Smooth muscle cell of the brain vasculature (primary cell): Measurements from ENCODE around the gene PCLO.

Source experiments
- DNase-seq: peaks from one replicate; pipeline ENCODE4 v3.0.0-alpha.2; 2012; ENCODE audit warnings: low read depth, low spot score

The PCLO gene

DNA sequence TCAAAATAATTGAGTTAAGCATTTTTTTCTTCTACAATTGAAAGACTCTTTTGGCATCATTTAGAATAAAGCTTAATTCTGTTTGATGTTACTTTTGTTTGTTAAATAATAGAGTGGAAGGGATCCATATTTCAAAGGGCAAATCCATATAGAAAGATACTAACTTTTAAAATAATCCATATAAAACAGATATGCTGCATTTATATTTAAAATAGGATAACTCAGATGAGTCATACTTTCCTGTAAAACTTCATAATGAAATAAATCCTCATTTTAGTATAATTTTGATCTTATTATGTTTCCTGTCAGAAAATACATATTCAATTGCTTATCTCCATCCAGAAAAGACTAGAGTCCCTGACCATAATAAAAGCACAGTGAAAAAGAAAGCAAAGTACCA is 323.6 kb downstream of the PCLO start:
- no peak for DNase-seq

GRCh38 chr7:82838314-82838713 is 324.4 kb downstream of the PCLO start:
- DNase-seq: no peak

DNA sequence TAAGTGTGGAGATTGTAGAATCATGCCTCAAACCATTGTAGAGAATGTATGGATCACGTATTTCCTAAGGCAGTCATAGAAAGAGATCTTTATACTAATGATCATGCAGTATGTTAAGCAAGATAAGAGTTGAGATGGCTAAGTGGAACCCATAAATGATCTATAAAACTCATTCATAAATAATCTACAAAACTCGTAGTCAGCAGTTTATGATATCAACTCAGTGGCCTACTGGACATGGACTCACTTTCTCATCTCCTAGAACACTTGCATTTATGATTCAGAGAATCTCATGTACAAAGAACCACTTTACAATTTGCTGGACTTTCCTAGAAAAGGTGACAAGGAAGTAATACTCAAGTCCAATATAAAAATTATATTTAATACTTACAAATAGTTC is 339.6 kb downstream of the PCLO start:
- DNase-seq: no peak

GRCh38 chr7:82821037-82821436 is 341.6 kb downstream of the PCLO start:
- no peak for DNase-seq

DNA sequence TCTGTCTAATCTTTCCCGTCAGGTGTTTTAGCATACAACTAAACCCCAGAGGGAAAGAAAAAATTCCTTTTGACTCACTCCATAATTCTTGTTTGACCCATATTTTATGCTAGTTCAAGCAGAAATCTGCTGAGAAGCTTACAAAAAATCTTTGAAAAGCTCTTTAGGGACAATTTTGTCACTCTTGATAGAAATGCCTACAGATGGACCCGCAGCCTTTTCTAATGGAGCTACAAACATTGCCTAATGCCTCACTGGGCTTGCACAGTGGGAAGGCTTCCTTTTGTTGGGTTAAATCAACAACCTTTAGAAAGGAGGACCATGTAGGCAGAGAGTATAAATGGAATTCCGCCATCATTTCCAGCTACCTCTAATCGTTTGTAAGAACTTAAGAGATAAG is 344.5 kb downstream of the PCLO start:
- DNase-seq: no peak

GRCh38 chr7:82816272-82816671 is 346.4 kb downstream of the PCLO start:
- DNase-seq: no peak

- DNase-seq: no peak
Observed at GRCh38 chr7:82810558-82811259, 352.0 kb downstream of the PCLO start.

GRCh38 chr7:82808633-82809032 is 354.1 kb downstream of the PCLO start:
- DNase-seq: no peak

GRCh38 chr7:82805527-82805960 is 357.1 kb downstream of the PCLO start:
- no peak for DNase-seq

DNA sequence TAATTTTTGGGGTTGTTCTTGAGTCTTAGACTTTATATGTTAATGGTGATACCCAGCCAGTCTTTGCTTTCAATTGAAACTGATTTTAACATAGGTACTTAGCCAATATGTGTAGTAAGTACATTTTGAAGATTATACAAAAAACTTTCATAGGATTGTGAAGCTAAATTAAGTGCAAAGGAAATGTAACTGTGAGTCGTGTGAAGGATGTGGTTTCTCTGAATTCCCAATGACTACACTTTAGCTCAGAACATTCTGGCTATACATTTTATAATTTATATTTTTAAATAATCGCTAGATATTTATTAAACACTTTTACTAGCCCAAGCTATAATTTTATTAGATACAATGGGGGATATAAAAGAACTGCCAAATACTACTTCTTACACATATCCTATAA is 359.3 kb downstream of the PCLO start:
- no peak for DNase-seq

GRCh38 chr7:82789883-82790609 is 372.6 kb downstream of the PCLO start:
- no peak for DNase-seq

DNA sequence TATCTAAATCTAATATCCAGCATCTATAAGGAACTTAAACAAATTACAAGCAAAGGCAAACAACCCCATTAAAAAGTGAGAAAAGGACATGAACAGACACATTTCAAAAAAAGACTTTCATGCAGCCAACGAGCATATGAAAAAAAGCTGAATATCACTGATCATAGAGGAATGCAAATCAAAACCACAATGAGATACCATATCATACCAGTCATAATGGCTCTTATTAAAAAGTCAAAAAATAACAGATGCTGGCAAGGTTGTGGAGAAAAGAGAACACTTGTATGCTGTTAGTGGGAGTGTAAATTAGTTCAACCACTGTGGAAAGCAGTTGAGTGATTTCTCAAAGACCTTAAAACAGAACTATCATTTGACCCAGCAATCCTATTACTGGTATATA is 384.7 kb downstream of the PCLO start:
- DNase-seq: no peak

DNA sequence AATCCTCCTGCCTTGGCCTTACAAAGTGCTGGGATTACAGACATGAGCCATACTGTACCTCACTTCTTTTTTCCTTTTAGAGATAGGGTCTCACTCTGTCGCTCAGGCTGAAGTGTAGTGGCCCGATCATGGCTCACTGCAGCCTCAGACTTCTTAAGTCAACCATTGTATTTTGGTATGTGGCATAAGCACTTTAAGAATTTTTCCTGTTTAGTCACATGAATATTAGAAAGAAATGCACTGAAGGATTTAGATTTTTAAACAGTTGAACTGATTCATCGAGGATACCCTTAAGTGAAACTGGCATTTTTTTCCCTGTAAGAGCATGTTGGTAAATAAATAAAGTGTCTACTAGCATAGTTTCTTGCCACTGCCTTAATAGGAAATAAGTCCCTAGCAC is 399.8 kb downstream of the PCLO start:
- DNase-seq: no peak

DNA sequence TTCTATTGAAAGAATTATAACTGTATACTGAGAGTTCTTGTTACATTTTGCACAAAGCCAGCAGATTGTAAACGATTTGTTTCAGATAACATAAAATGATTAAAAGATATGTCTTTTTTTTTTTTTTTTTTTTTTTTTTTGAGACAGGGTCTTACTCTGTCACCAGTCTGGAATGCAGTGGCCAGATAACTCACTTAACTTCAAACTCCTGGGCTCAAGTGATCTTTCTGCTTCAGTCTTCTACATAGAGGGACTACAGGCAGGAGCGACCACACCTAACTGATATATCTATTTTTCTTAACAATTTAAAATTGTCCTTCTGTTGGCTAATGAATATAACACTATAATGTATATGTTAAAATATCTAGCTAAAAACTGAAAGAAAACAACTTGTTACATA is 401.9 kb downstream of the PCLO start:
- no peak for DNase-seq

DNA sequence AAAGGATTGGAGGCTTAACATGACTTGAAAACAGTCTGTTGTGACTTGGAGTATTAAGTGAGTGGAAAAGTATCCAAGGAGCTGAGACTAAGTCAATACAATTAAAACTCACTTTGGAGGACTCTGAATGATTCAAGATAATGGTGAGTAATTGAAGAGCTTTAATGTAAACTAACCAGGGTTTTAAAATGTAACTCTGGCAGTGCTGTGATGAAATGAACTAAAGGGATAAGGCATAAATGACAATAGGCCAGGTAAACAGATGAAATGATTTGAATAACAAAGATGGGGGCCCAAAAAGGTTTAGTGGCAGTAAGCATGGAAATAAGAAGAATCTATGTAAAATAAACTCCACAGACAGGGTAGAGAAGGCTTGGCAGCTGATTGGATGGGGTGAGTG is 402.6 kb downstream of the PCLO start:
- no peak for DNase-seq

DNA sequence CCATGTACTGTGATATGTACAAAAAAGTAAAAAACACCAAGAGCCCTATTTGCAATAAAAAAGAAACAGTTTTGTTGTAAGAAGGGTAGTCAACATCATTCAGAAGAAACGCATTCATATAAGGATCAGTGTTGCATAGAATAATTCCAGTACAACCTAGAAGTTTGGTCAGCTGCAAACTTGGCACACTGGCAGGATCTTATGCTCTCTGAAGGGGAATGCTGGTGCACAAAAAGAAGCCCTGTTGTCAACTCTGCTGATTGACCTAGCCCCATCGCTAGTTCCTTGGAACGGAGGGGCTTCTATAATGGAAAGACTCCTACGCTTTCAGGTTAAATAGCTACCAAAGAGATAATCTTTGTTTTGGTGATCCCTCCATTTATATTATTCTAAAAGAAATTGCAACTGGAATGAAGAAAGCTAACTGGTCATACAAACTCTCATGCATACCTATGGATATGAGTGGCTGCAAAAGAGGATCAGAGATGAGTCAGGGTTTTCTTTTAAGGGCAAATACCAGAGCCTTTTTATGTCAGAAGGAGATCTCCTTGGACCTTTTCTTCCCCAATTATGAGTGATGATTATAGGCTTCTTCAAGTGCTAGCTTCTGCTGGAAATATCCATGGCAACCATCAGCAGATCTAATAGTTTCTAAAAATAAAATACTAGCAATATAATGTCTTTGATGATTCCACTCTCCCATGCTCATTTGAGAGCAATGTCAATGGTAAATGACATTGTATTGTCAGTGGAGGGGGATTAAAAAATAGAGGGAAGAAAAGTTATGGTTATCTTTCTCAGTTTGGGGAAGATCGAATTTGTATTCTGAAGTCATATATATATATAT is 406.8 kb downstream of the PCLO start:
- no peak for DNase-seq

GRCh38 chr7:82750007-82750406 is 412.7 kb downstream of the PCLO start:
- DNase-seq: no peak

DNA sequence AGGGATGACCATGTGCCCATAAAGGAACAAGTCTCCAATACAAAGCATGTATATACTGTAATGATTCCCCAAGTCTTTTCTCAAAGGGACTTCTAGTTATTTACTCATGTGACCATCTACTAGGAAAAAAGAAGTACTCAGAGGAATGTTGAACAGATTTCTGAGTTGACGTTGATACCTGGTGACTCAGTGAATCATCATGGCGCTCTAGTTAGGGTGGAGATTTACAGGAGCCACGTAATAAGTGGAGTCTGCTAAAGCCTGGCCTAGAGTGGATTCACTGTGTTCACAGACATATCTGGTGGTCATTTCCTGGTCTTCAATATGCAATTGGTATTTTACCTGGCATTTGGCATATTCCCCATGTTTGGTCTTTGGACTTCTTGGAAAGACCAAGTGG is 416.9 kb downstream of the PCLO start:
- DNase-seq: no peak

DNA sequence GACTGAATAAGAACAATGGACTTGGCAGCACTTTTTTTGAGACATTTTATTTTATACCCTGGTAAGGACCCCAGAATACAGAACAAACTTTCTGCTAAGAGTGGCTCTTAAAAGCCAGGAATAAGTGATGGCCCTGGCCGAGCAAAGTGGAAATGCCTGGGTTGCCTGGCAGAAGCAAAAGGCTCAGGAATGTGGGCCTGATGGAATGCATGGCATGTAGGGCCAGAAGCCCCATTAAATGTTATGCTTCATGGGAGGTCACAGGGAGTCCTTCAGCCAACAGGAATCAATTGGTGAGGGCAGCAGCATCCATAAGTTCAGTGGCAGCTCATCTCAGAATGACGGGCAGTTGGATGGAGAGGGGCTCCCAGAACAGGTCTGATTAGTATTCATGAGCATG is 417.6 kb downstream of the PCLO start:
- no peak for DNase-seq

GRCh38 chr7:82742163-82742562 is 420.5 kb downstream of the PCLO start:
- no peak for DNase-seq

DNA sequence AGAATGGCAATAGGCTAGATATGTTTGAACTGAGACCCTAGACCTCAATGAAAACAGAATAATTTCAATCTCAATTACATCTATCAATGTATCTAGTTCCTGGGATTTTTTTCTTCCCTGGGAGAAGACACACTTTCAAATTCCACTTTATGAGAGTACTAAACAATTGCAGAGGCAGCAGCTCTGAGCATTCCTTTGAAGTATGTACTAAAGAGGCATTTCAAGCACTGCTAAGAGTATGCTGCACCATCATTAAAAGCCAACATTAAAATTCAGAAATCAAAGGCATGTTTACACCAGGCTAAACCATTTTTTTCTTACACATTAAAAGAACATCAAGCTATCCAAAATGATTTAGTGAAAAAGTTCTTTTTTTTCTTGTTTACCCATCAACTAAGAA is 421.2 kb downstream of the PCLO start:
- no peak for DNase-seq

GRCh38 chr7:82740246-82740848 is 422.3 kb downstream of the PCLO start:
- DNase-seq: peak; percentile 41
